HCT116 (cell line): ENCODE results near the gene SPG7. TPM values are rescaled to one million over a fixed set of nuclear protein-coding genes. Genes with fewer than 3 reads are reported as not detected.

Experiments
- ATAC-seq: fragments of 200-7000 bp; cut with Tn5 transposase; 2 replicates; pipeline ENCODE4 v1.9.1; 2020; ENCODE audit warnings: mild to moderate bottlenecking, moderate library complexity
- BruUV-seq: library from RNA; stranded (reverse); fragments of 400-500 nt; replicated peaks from 2 replicates; lab custom pipeline; 2021; lab: Mats Ljungman, UMichigan
- CTCF ChIA-PET: fragments of 300-600 bp; sonication (Branson Sonifier 250); formaldehyde crosslinking; loops from one replicate; lab custom pipeline; 2021; ENCODE audit warnings: antibody characterized with exemption; lab: Charles Lee
- POLR2A ChIA-PET: fragments of 300-600, 350-600 bp; sonication (Branson Sonifier 250); formaldehyde crosslinking; loops from one replicate; lab custom pipeline; 2021; ENCODE audit warnings: antibody characterized with exemption; lab: Charles Lee
- RAD21 ChIA-PET, 2 experiments: fragments of 300-600 bp; sonication (Branson Sonifier 250); formaldehyde crosslinking; loops; one replicate each; lab custom pipeline; 2023; ENCODE audit warnings: low total read pairs in 2 of 2; ENCODE audit not compliant: uncharacterized antibody in 2 of 2, unreplicated experiment in 2 of 2, low non-redundant PET in 1 of 2; lab: Charles Lee
- DNase-seq: peaks from one replicate; pipeline ENCODE4 v3.0.0-alpha.2; 2010; ENCODE audit warnings: low read depth, low spot score
- H2AFZ ChIP-seq: fragments of 200-600 bp; shearing (Covaris generic), sonication (generic); 2 replicates; pipeline ENCODE4 v1.6.1; 2017; ENCODE audit warnings: low read depth, mixed run types, mixed read lengths, antibody characterized with exemption, low read length; ENCODE audit not compliant: poor library complexity, severe bottlenecking
- H3K27ac ChIP-seq: 2 replicates; pipeline ENCODE4 v1.5.1; 2012; ENCODE audit warnings: low read depth, low read length
- H3K27me3 ChIP-seq: fragments of 200-600 bp; sonication (generic); 2 replicates; pipeline ENCODE4 v1.6.1; 2016; ENCODE audit warnings: mixed run types, low read length, mixed read lengths; ENCODE audit not compliant: insufficient read depth
- H3K36me3 ChIP-seq, 2 experiments: fragments of 200-500 bp in 1 of 2; fragments of 200-600 bp in 1 of 2; sonication (Bioruptor generic) in 1 of 2; sonication (generic) in 1 of 2; 2 replicates each; pipeline versions ENCODE4 v1.5.1 to v1.6.1; 2014 to 2016; ENCODE audit warnings: low read length in 2 of 2, inconsistent platforms in 1 of 2, mixed read lengths in 1 of 2, mixed run types in 1 of 2; ENCODE audit not compliant: insufficient read depth in 2 of 2, control insufficient read depth in 1 of 2
- H3K4me1 ChIP-seq, 2 experiments: fragments of 200-600 bp in 1 of 2; sonication (generic) in 1 of 2; 2 replicates each; pipeline versions ENCODE4 v1.5.1 to v1.6.1; 2012 to 2017; ENCODE audit warnings: low read length in 2 of 2, inconsistent platforms in 1 of 2, mild to moderate bottlenecking in 1 of 2, mixed read lengths in 1 of 2, mixed run types in 1 of 2, moderate library complexity in 1 of 2; ENCODE audit not compliant: insufficient read depth in 2 of 2, control insufficient read depth in 1 of 2
- H3K4me2 ChIP-seq: fragments of 200-600 bp; sonication (generic); 2 replicates; pipeline ENCODE4 v1.6.1; 2017; ENCODE audit warnings: mixed run types, low read length, mixed read lengths
- H3K4me3 ChIP-seq, 2 experiments: fragments of 200-600 bp in 1 of 2; sonication (generic) in 1 of 2; replicated peaks in 1 of 2; 2 replicates each; pipeline ENCODE4 v1.5.1; 2011 to 2016; ENCODE audit warnings: low read length in 2 of 2, control low read depth in 1 of 2, low read depth in 1 of 2, mild to moderate bottlenecking in 1 of 2, mixed read lengths in 1 of 2, mixed run types in 1 of 2
- H3K79me2 ChIP-seq: fragments of 200-600 bp; sonication (generic); 2 replicates; pipeline ENCODE4 v1.6.1; 2017; ENCODE audit warnings: mild to moderate bottlenecking, mixed run types, low read length, moderate library complexity, mixed read lengths; ENCODE audit not compliant: insufficient read depth
- H3K9ac ChIP-seq: fragments of 200-600 bp; sonication (generic); 2 replicates; pipeline ENCODE4 v1.6.1; 2016; ENCODE audit warnings: low read length, mixed read lengths
- H3K9me2 ChIP-seq: fragments of 200-600 bp; sonication (generic), shearing (Covaris generic); 2 replicates; pipeline ENCODE4 v1.6.1; 2017; ENCODE audit warnings: mixed run types, mild to moderate bottlenecking, moderate library complexity; ENCODE audit not compliant: insufficient read depth
- H3K9me3 ChIP-seq, 2 experiments: fragments of 200-500 bp in 1 of 2; fragments of 200-600 bp in 1 of 2; sonication (Bioruptor generic) in 1 of 2; sonication (generic) in 1 of 2; 2 replicates each; pipeline ENCODE4 v1.6.1; 2014 to 2017; ENCODE audit warnings: low read length in 2 of 2, mixed read lengths in 2 of 2, inconsistent platforms in 1 of 2, low read depth in 1 of 2, mild to moderate bottlenecking in 1 of 2, mixed run types in 1 of 2, moderate library complexity in 1 of 2; ENCODE audit not compliant: control insufficient read depth in 1 of 2, insufficient read depth in 1 of 2
- H4K20me1 ChIP-seq: fragments of 200-600 bp; sonication (generic), shearing (Covaris generic); 2 replicates; pipeline ENCODE4 v1.6.1; 2017; ENCODE audit warnings: mixed run types, mild to moderate bottlenecking, moderate library complexity; ENCODE audit not compliant: insufficient read depth
- ATF3 ChIP-seq: IDR thresholded peaks from 2 replicates; pipeline ENCODE4 v1.6.1; 2012
- CEBPB ChIP-seq: IDR thresholded peaks from 2 replicates; pipeline ENCODE4 v1.6.1; 2012; ENCODE audit warnings: low read depth
- CTCF ChIP-seq, 3 experiments: fragments of 200-600 bp in 1 of 3; sonication (generic) in 1 of 3; IDR thresholded peaks in 2 of 3; conservative IDR thresholded peaks in 1 of 3; 2 replicates each; pipeline ENCODE4 v1.5.1; 2012 to 2017; ENCODE audit warnings: low read depth in 2 of 3, low read length in 2 of 3, antibody characterized with exemption in 1 of 3, borderline replicate concordance in 1 of 3, control low read depth in 1 of 3, mild to moderate bottlenecking in 1 of 3, mixed read lengths in 1 of 3, mixed run types in 1 of 3, moderate library complexity in 1 of 3; ENCODE audit not compliant: insufficient read depth in 1 of 3
- EGR1 ChIP-seq: IDR thresholded peaks from 2 replicates; pipeline ENCODE4 v1.6.1; 2012; ENCODE audit warnings: low read depth
- ELF1 ChIP-seq: IDR thresholded peaks from 2 replicates; pipeline ENCODE4 v1.6.1; 2012; ENCODE audit warnings: low read depth, borderline replicate concordance
- EZH2phosphoT487 ChIP-seq: fragments of 200-600 bp; IDR thresholded peaks from 2 replicates; pipeline ENCODE4 v1.6.1; 2018; ENCODE audit warnings: antibody characterized with exemption, borderline replicate concordance
- FOSL1 ChIP-seq: IDR thresholded peaks from 2 replicates; pipeline ENCODE4 v1.6.1; 2012; ENCODE audit warnings: low read depth
- MAX ChIP-seq: IDR thresholded peaks from 2 replicates; pipeline ENCODE4 v1.6.1; 2012
- POLR2A ChIP-seq: IDR thresholded peaks from 2 replicates; pipeline ENCODE4 v1.7.0; 2011; ENCODE audit warnings: borderline replicate concordance; ENCODE audit not compliant: insufficient read depth, insufficient read length; ENCODE audit errors: extremely low read depth
- POLR2AphosphoS5 ChIP-seq: IDR thresholded peaks from 2 replicates; pipeline ENCODE4 v1.6.1; 2011; ENCODE audit warnings: mild to moderate bottlenecking, low read depth, low read length, moderate library complexity
- REST ChIP-seq: IDR thresholded peaks from 2 replicates; pipeline ENCODE4 v1.6.1; 2012; ENCODE audit warnings: low read depth
- SIN3A ChIP-seq: IDR thresholded peaks from 2 replicates; pipeline ENCODE4 v1.6.1; 2012; ENCODE audit warnings: low read depth
- SRF ChIP-seq: IDR thresholded peaks from 2 replicates; pipeline ENCODE4 v1.6.1; 2012; ENCODE audit warnings: low read depth
- TCF7L2 ChIP-seq: IDR thresholded peaks from 2 replicates; pipeline ENCODE4 v1.7.0; 2011; ENCODE audit warnings: borderline replicate concordance, inconsistent platforms; ENCODE audit not compliant: insufficient read depth, insufficient read length; ENCODE audit errors: extremely low read depth
- YY1 ChIP-seq: IDR thresholded peaks from 2 replicates; pipeline ENCODE4 v1.6.1; 2011; ENCODE audit warnings: low read length, low read depth, moderate library complexity, mild to moderate bottlenecking; ENCODE audit not compliant: insufficient replicate concordance; ENCODE audit errors: extremely low read depth
- ZNF274 ChIP-seq: fragments of 200-500 bp; sonication (Bioruptor generic); IDR thresholded peaks from 2 replicates; pipeline ENCODE4 v1.6.1; 2014; ENCODE audit warnings: mild to moderate bottlenecking, low read depth, low read length, inconsistent platforms
- intact Hi-C: fragments of 100-400 bp; cut with micrococcal nuclease; formaldehyde crosslinking; loops from 2 replicates; pipeline ENCODE4 v1.10.0; 2022
- total RNA-seq: library from RNA; stranded (reverse); gene quantifications from one replicate; pipeline ENCODE4 v1.2.1, GENCODE V29; 2021; ENCODE audit not compliant: unreplicated experiment

The SPG7 gene
- total RNA-seq, 1 experiment from 2014 or later: 116 TPM

- Histone ChIP-seq H3K27me3 (no peaks in the 10 kb centered on the region), H3K4me1 (no peaks in the 10 kb centered on the region), H3K9me3 (no peaks in the 10 kb centered on the region), H4K20me1 (no peaks in the 10 kb centered on the region), H2AFZ (no peak overlapping the region), H3K36me3 (peaks cover 41 to 45% of the 10 kb centered on the region in 2 experiments), H3K4me3 (no peak overlapping the region), H3K27ac (no peak overlapping the region), H3K9ac (no peak overlapping the region), H3K4me2 (no peak overlapping the region), H3K9me2 (no peaks in the 10 kb centered on the region), H3K79me2 (peaks cover 10% of the 10 kb centered on the region; the same call in 1 of the 2 replicates)
- no TSS peak for BruUV-seq
- no peak for ATAC-seq
- TF ChIP-seq REST (no peak), ELF1 (no peak), ATF3 (no peak), MAX (no peak), SRF (no peak), CTCF (IDR thresholded peaks at IDR 0.05 in 2 of 3, conservative IDR thresholded peaks at IDR 0.05 in 1 of 3; ENCODE audit: borderline replicate concordance in 1 of 3, insufficient read depth in 1 of 3, low read depth in 2 of 3, low read length in 2 of 3) (no peak), FOSL1 (no peak), TCF7L2 (no peak), ZNF274 (no peak), CEBPB (no peak), SIN3A (no peak), EZH2phosphoT487 (no peak), POLR2A (no peak), YY1 (no peak), POLR2AphosphoS5 (no peak), EGR1 (no peak)
- RAD21 ChIA-PET: no interaction called here
- CTCF ChIA-PET: no interaction called here
- POLR2A ChIA-PET: no interaction called here
- intact Hi-C loops: no loop called here
- no peak for DNase-seq
These were observed 29.3 kb downstream of the SPG7 start for GRCh38 chr16:89537549-89537925.
